Activated CD4-positive, CD25-positive, alpha-beta regulatory T cell (primary cell): ENCODE results near the gene EDN3.
"Not testable (repeated sequence)": the region's sequence is repeated elsewhere in the genome, so short reads cannot be mapped to it uniquely, and the experiment has no call there.

Experiments used
- DNase-seq, 4 experiments: peaks; one replicate each; lab custom pipeline; 2025; lab: John Stamatoyannopoulos, UW

The EDN3 gene

DNA sequence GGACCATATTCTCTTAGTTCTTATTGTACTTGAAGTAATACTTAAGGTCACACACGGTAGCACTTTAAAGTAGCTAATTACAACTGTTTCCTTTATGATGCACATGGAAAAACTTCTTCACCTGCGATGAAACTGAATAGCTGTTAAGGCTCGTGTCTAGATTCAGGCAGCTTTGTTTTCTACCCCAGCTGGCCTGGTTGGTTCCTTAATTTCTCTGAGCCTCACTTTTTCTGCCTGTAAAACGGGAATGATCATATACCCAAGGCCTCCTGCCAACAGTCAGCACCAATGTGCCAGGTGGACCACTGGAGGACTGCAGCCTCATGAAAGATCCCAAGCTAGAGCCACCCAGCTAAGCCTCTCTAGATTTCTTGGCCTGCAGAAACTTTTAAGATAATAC lies 35.0 kb downstream of the EDN3 start:
- DNase-seq = no peak

- DNase-seq = no peak
Measured at GRCh38 chr20:59336540-59336939, 36.1 kb downstream of the EDN3 start.

GRCh38 chr20:59338444-59338843 lies 38.0 kb downstream of the EDN3 start:
- DNase-seq = not testable (repeated sequence)

- no peak for DNase-seq
Measured at GRCh38 chr20:59340201-59340885, 39.9 kb downstream of the EDN3 start.

GRCh38 chr20:59341285-59342022 lies 41.0 kb downstream of the EDN3 start:
- DNase-seq = not testable (repeated sequence)

DNA sequence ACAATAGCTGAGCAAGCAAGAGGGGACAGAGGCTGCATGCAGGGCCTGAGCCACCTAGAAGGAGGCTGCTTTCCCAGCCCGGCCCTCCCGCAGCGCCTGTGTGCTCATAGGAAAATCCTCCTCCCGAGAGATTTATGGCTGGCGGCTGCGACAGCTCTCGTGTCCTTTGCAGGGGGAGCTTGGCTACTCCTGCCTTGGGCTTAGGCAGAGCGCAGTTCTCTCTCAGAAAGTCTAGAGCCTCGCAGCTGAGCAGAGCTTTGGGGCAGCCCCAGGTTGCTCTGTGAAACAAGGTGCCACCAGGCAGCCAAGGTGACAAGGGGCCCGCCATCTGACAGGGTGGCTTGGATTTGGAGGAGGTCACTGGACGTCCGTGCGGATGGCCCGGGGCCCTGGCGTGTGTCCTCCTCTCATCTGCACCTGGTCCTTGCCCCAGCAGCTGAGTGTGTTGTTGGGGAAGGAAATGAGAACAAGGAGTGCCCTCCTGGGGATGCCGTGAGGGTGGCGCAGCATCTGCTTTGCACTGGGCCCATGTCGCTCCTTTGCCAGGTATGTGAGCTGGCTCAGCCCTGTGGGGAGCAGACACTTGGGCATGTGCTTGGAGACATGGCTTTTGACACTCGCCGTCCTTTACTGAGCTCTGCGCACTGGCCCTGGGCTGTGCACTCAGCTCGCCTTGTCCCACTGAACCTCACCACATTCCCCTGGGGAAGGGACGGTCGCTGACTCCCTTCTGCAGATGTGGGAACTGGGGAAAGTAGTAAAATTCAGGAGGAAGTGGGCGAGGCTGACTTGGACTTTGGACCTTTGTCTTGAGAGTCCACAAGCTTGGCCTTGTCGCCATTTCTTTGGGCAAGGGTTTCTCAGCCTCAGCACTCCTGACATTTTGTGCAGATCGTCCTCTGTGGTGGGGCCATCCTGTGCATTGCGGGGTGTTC lies 41.9 kb downstream of the EDN3 start:
- DNase-seq = no peak

DNA sequence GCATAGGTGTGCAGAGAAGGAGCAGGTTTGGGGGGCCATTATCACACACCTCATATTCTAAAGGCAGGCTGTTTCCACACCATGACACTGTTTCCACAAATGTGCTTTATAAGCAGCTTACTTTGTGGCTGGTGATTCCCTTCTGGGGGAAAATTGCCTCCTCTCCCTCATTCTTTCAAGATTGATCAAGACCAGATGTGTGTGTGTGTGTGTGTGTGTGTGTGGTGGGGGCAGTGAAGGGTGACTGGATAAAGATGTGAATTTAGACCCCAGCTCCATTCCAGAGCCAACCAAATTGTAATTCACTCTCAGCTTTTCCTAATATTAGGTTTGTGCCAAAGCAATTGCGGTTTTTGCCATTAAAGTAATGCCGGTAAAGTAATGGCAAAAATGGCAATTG lies 45.6 kb downstream of the EDN3 start:
- no peak for DNase-seq

DNA sequence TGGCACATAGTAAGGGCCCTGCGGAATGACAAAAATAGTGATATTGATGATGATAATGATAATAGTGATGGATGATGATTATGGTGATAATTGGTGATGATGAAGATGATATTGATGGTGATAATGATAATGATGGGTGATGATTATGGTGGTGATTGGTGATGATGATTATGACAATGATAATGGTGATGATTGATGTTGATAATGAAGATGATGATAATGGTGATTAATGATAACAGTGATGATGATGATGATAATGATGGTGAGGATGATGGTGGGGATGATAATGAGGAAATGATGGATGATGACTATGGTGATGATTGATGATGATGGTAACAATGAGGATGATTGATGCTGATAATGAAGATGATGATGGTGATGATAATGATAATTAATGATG lies 48.9 kb downstream of the EDN3 start:
- DNase-seq = no peak

DNA sequence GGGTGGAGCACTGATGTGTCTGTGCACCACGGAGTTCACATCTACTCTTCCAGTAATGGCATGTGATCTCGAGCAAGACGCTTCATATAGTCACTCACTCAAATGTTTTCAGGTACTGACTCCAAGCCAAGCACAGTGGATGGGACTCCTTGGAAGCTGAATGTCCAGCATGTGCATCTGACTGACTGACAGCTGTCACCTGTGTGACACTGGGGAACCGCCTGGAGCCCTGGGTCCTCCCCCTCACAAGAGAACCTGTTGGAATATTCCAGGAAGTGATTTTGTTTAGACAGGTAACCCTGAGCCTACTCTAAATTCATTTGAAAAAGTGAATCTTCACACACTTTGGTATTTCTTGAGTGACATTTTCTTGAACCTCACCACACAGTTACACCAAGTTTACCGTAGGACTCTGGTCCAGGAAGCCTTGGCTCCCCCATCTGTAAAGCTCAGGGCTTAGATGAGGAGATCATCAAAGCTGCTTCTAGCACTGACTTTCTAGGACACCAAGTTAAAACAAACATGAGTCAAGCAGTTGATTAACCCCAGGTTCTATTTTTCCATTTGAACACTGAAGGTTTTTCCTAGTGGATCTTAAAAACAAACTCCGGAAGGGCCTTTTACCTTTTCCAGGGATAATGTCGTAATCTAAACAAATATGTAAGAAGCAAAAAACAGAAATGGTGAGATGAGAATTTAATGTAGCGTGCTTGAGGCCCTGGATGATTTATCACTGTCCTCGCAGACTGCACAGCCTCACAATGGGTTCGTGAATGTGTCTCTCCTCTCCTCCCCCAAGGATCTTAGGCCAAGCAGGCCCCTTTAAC lies 50.1 kb downstream of the EDN3 start:
- no peak for DNase-seq

GRCh38 chr20:59351157-59352040 lies 51.0 kb downstream of the EDN3 start:
- no peak for DNase-seq

- no peak for DNase-seq
Measured at GRCh38 chr20:59352541-59352940, 52.1 kb downstream of the EDN3 start.

DNA sequence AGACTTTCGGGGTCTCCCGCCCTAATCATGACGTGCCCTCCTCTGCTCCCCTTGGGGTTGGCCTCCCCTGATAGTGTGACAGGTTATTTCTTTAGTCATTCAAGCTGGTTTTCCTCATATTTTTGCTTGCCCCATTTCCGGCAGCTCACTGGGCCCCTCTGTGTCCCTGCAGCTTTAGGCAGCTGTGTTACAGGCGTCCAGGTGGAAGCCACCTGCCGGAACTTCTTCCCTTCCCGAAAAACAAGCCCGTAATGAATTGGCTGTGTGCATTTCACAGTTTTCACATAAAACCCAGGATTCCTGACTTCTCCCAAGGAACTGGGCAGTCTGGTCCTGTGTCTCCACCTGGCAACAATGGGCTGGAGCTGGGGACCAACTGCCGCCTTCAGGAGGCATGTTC lies 52.6 kb downstream of the EDN3 start:
- DNase-seq = no peak

DNA sequence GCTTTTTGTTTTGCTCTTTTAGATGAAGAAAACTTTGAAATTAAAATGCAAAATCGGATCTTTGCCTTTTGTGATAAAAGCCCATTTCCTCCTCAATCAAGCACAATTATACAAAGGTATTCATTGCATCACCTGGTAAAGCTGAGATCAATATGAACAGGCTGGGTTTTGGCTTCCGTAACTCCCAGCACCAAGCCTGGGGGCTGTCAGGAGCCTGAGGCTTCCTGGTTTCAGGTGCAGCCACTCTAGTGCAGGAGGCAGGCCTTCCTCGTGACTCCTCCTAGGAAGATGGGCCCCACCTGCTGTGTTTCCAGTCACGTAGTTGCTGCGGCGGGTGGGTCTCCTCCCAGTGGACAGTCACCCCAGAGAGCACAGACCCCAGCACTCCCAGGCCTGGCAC lies 54.0 kb downstream of the EDN3 start:
- DNase-seq = no peak

GRCh38 chr20:59355242-59355641 lies 54.8 kb downstream of the EDN3 start:
- DNase-seq = no peak

DNA sequence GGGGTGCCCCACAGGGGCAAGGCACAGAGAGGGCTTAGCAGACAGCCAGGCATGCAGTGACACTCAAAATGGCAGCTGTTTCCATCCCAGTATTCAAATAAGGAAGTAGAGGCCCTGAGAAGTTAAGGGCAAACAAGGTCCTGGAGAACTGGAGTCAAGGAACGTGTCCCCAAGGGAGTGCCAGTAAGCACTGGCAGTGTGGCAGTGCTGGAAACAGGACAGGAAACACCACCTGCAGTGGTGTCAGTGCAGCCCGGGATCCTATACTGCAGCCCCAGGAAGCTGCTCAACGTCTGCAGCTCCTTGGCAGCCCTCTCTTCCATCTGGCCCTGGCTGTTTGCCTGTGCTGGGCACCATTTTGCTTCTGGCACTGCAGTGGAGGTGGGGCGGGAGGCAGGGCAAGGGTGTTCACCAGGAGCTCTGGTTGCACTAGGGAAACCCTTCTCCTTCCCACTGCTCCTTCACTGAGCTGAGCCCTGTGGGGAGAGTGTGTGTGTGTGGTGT lies 56.3 kb downstream of the EDN3 start:
- no peak for DNase-seq

DNA sequence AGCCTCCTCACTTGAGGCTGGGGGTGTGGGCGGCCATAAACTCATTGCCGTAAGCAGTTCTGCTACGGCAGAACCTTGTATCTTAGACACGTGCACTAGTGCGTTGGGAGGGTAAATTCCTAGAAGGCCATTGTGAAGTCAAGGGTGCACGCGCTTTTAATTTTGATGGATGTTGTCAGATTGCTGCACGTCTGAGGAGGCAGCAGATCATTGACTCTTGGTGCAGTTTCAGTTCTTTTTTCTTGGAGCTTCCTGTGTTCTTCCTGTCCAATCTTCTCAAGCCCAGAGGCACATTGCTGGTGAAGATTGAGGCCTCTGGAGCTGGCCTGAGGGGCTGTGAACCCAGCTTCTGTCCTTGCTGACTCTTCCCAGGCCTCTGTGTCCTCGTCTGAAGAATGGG lies 58.4 kb downstream of the EDN3 start:
- DNase-seq = not testable (repeated sequence)

DNA sequence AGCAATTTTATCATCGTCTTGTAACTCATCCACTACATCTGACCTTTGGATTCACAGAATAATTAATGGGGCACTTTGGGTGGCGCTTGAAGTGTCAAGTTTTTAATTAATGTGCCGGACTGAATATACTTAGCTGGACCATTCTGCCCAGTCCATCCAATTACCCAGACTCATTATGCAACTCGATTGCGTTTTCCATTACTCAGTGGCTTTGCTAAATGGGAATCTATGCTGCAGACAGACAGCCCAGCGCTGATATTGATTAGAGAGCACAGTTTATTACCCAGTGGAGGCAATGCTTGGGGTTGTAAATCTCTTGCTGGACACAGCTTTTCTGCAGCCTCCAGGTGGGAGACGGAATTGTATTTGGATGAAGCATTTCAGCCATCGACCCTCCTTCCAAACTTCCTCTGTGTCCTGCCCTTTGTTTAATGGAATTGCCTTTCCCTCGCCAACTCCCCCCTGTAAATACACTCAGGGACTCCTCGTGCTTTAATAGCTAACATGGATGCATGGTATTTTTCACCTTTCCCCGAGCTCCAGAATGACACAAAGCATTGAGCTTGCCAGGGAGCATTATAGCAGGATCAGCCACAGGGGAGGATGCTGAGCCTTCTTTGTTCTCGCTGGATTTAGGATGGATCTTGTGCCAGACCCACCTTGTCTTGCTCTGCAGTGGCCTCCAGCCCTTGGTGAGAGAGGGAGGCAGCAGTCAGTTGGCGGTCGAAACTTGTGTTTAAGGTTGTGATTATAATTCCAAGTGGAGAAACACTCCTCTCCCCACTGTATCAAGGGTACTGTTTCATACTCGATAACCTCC lies 59.7 kb downstream of the EDN3 start:
- no peak for DNase-seq

DNA sequence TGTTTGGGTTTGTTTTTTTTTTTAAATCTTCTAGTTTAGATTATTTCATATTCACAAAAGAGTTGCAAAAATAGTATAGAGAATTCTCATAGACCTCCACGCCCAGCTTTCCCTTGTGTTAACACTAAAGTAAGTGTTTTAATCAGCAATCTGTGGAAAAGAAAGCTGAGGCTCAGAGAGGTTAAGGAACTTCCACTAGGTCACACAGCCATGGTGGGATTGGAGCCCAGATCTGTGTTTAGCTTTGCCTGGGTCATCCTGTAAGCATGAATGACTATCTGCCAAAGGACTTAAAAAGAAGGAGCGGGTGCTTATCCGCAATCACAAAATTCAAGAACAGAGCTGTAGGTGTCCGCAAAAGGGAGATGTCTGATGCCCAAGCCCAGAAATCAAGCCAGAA lies 60.5 kb downstream of the EDN3 start:
- DNase-seq = no peak

DNA sequence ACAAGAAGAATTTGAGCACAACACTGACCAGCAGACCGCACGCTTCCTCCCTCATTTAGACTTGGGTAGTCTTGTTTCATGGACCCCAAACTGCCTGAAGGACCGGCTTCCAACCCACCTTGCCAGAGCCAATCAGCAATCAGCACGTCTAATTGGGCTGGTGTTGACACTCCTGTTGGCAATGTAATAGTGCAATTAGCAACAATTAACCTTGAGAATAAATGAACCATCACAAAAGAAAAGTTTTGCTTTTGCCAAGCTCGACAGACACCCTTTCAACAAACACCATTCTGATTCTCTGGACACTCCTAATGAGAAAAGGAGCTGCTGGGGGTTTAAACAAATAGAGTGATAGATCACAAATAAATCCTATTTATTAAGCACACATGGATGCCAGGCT lies 61.0 kb downstream of the EDN3 start:
- no peak for DNase-seq

GRCh38 chr20:59363101-59363500 lies 62.7 kb downstream of the EDN3 start:
- DNase-seq = no peak
